Activated gamma-delta T cell treated with anti-CD3 and anti-CD28 coated beads, Interleukin-2, amount 50 U/mL, for 16 hours (primary cell): Measurements from ENCODE around the gene ZNF584.
"Not testable (repeated sequence)": the region's sequence is repeated elsewhere in the genome, so short reads cannot be mapped to it uniquely, and the experiment has no call there.

ENCODE experiments used
- DNase-seq: peaks from one replicate; pipeline ENCODE4 v3.0.0-alpha.2; 2020; ENCODE audit warnings: low read depth

Gene ZNF584

DNA sequence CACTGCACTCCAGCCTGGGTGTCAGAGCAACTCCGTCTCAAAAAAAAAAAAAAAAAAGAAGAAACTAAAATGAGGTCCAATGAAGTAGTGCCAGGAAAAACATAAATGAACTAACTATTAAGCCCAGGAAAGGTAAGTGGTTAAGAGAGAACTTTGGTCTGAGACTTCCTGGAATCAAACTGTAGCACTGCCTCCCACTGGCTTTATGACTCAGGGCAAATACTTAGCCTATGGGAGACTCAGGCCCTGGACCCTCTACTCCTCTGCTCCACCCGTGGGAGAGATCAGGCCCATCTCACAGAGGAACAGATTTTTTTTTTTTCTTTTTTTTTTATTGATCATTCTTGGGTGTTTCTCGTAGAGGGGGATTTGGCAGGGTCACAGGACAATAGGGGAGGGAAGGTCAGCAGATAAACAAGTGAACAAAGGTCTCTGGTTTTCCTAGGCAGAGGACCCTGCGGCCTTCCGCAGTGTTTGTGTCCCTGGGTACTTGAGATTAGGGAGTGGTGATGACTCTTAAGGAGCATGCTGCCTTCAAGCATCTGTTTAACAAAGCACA lies 4.5 kb upstream of the ZNF584 start:
- DNase-seq = not testable (repeated sequence)

GRCh38 chr19:58406818-58407657 lies 1.4 kb upstream of the ZNF584 start:
- DNase-seq = no peak

DNA sequence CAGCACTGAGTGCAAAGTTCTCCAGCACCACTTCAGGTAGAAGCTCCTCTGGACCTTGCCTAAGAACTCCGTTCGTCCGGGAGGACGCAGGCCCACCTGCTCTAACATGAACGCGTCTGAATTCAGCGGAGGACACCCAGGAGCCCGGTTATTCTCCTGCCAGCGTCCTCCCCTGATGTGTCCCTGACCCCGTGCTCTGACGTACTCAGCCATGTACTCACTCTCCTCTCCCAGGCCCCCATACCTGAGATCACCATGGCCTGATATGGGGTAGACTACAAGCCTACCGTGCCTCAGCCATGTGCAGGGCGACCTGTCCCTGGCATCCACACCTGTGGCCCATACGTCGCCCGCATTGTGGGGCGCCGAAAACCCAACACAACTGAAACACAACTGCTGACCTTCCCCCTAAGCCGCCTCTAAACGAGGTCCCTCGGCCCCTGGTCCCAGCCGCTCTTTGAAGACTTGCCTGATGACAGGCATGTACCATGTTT lies 744 bp upstream of the ZNF584 start:
- DNase-seq = no peak

DNA sequence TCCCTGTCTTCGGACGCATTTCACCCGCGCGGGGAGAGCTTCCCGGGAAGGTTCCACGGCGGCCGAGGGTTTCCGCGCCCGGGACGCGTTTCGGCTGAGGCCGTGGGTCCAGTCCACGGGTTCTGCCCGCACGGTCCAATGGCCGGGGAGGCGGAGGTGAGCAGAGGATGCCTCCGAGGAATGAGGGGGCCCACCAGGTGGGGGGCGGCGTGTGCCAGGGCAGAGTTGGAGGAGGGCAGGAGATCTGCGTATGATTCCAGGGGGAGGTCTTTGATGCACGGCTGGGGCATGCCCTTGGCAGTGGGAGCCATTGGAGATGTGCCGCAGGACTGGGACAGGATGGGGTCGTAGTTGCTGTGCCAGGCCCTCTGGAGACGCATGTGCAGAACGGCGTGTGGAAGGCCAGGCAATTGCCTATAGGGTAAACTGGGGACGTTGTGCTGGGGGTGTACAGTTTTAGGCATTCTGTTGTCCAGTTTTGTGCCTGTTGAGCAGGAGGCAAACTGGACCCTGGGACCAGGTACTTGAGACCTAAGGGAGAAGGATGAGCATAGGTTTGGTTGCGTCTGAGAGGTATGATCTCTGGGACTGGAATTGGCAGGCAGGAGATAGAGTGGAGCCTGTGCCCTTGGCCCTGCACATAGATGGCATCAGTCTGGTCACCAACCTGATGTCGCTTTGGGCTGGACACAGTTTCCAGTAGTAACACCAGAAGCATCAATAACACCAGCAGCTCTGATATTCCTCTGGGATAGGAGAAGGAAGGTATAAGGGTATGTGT lies 751 bp downstream of the ZNF584 start:
- no peak for DNase-seq

- no peak for DNase-seq
These were observed 8.2 kb downstream of the ZNF584 start for GRCh38 chr19:58416604-58417003.

DNA sequence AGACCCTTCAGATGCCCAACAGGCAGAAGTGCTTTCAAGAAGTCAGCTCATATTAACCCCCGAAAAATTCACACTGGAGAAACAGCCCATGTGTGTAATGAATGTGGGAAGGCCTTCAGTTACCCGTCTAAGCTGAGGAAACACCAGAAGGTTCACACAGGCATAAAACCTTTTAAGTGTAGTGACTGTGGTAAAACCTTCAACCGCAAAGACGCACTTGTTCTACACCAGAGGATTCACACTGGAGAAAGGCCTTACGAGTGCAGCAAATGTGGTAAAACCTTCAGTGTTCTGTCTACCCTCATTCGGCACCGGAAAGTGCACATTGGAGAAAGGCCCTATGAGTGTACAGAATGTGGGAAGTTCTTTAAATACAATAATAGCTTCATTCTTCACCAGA lies 8.6 kb downstream of the ZNF584 start:
- no peak for DNase-seq

GRCh38 chr19:58428617-58429016 lies 20.2 kb downstream of the ZNF584 start:
- DNase-seq = no peak

DNA sequence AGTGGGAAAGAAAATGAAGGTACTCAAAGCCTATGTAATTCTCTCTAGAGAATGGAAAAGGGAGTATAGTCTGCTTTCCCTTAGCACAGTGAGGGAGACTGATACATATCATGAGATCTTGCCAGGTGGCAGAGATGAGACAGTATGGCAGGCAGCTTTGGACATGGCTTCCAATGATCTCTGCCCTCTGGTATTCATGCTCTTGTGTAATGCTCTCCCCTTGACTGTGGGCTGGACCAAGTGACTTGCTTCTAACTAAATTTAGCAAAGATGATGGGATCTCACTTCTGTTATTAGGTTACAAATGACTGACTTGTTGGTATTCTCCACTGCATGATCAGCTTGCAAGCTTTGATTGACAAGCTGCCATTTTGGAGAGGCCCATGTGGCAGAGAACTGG lies 21.3 kb downstream of the ZNF584 start:
- no peak for DNase-seq

GRCh38 chr19:58434217-58434616 lies 25.8 kb downstream of the ZNF584 start:
- no peak for DNase-seq

- DNase-seq = peak; percentile 91
These were observed 31.4 kb downstream of the ZNF584 start, which contains the start of gene ZNF132 for GRCh38 chr19:58439576-58440554. Gene ZNF132 (minus strand): TSS chr19:58440153. CDS start chr19:58439821, 332 bp downstream.

DNA sequence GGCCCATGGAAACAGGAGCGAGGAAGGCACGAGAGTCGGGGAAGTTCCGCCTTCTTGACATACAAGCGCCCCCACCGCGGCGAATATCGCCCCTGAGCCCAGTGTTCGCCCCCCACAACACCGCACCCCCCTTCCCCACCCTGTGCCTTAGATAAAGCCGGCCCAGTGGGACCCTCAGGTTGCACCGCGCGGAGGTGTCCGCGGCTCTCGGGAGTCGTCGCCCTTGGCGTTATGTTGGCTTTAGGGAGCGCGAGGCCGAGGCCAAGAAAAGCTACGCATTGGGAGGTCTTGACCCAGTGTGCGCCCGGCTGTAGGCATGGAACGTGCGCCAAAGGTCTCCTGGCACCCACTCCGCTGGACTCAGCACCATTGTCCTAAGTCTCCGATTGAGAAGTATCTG lies 32.1 kb downstream of the ZNF584 start:
- DNase-seq = no peak

- DNase-seq = not testable (repeated sequence)
These were observed 34.5 kb downstream of the ZNF584 start for GRCh38 chr19:58442986-58443385.

- not testable (repeated sequence) for DNase-seq
These were observed 40.4 kb downstream of the ZNF584 start for GRCh38 chr19:58448860-58449259.

- DNase-seq = not testable (repeated sequence)
These were observed 41.5 kb downstream of the ZNF584 start for GRCh38 chr19:58449980-58450379.

GRCh38 chr19:58450856-58451357 lies 42.5 kb downstream of the ZNF584 start:
- no peak for DNase-seq

- peak; percentile 95 for DNase-seq
These were observed 43.1 kb downstream of the ZNF584 start, which contains the start of gene ZNF324B for GRCh38 chr19:58451358-58452101. Gene ZNF324B (plus strand): TSS chr19:58451622. CDS start chr19:58453702, 2,080 bp downstream.

- no peak for DNase-seq
These were observed 45.3 kb downstream of the ZNF584 start for GRCh38 chr19:58453743-58454142.

GRCh38 chr19:58455306-58455705 lies 46.9 kb downstream of the ZNF584 start:
- no peak for DNase-seq

DNA sequence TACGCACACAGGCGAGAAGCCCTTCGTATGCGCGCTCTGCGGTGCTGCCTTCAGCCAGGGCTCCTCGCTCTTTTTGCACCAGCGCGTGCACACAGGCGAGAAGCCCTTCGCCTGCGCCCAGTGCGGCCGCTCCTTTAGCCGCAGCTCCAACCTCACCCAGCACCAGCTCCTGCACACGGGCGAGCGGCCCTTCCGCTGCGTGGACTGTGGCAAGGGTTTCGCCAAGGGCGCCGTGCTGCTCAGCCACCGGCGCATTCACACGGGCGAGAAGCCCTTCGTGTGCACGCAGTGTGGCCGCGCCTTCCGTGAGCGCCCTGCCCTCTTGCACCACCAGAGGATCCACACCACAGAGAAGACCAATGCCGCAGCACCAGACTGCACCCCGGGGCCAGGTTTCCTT lies 47.7 kb downstream of the ZNF584 start:
- DNase-seq = no peak

DNA sequence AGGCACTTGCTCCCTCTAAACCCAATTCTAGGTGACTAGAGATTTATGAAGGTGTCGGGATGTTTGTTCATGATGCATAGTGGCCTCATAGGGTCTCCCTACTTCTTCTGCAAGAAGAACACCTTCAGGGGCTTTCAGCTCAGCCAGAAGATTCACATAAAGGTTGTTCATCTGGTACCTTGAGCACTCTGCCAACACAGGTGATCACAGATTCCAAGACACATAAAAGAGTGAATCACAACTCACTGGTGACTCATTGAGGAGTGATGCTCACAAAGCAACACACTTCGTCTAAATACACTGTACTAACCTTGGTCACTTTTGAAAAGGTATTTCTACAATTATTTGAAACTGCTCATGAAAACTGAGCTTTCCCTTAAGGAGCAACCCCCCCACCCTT lies 51.6 kb downstream of the ZNF584 start:
- DNase-seq = no peak
